Measurements from ENCODE around the gene ZBTB17. TPM values are rescaled to one million over a fixed set of nuclear protein-coding genes. Genes with fewer than 3 reads are reported as not detected.

Gene ZBTB17
- total and polyA plus RNA-seq, 12 donors: 16.4 to 54.9 (median 20.8) TPM

DNA sequence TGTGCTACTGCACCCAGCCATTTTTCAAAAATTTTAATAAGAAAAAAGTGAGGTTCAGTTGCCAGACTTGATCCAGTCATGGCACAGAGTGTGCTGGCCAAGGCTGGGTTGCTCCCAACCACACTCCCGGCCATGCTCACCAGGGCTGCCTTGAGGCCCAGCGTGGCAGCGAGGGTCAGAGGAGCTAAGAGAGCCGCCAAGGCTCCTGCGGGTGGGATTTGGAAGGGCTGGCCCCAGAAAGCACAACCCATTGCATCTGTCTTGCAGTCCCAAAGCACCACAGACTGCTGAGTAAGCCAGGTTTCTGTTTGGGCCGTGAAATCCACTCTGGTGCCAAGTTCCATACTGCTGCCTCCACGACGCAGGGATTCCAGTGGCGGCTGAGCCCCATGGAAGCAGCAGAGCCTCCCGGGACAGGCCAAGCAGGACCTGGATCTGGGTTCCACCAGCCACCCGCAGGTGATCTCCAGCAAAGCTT lies 22.6 kb downstream of the ZBTB17 start:
- WGBS, 2 donors: 61 to 70% methylated on average over 11 of the region's 11 CpGs

DNA sequence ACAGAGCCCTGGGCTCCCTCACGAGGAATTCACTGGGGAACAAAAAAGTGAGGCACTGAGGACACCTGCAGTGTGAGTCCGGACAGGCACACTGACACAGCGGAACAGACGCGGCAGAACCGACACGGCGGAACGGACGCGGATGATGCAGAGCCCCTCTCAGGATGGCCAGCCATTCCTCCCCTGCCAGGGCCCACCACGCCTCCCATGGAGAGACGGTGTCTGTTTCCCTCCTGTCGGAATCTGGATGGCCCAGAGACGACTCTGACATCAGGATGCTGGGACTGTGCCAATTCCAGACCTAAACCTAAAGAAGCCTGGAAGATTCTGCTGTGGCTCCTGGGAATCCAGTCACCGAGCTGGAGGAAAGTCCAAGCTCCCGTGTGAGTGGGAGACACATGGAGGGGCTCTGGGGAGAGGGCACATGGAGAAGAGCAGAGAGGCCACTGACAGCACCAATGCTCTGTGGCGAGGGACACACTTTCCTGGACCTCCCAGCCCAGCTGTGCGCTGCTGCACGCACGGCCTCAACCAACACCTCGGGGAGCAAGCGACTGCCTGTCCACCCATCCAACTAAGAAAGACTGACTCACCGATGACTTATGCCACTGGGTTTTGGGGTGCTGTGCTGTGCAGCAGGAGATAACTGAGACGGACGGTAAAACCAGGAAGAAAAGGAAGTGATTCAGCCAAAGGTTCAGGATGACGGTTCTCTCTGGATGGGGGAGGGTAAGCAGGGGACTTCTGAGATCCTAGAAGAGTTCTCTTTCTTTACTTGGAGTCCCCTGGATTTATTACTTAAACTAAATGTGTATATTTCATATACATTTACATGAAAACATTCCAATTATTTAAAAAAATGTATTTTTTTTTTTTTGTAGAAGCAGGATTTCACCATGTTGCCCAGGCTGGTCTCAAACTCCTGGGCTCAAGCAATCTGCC lies 23.3 kb downstream of the ZBTB17 start:
- intact Hi-C loops (cut with DNase I): no loop called here
- H3K4me3 ChIP-seq: no peak overlapping the region
- DNase-seq: no peak
- WGBS, 2 donors: 77 to 82% methylated on average over 27 of the region's 27 CpGs
- H3K4me1 ChIP-seq: peaks cover 43 to 92% (median 81%) of the 10 kb centered on the region in 9 donors
- TF ChIP-seq, protein P1, sequence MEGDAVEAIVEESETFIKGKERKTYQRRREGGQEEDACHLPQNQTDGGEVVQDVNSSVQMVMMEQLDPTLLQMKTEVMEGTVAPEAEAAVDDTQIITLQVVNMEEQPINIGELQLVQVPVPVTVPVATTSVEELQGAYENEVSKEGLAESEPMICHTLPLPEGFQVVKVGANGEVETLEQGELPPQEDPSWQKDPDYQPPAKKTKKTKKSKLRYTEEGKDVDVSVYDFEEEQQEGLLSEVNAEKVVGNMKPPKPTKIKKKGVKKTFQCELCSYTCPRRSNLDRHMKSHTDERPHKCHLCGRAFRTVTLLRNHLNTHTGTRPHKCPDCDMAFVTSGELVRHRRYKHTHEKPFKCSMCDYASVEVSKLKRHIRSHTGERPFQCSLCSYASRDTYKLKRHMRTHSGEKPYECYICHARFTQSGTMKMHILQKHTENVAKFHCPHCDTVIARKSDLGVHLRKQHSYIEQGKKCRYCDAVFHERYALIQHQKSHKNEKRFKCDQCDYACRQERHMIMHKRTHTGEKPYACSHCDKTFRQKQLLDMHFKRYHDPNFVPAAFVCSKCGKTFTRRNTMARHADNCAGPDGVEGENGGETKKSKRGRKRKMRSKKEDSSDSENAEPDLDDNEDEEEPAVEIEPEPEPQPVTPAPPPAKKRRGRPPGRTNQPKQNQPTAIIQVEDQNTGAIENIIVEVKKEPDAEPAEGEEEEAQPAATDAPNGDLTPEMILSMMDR (IDR thresholded peaks at IDR 0.05): no peak
- ATAC-seq: no peak
- no peaks in the 10 kb centered on the region for H3K9me3 ChIP-seq
- H3K27me3 ChIP-seq: no peaks in the 10 kb centered on the region
- H3K36me3 ChIP-seq: peaks cover 0 to 14% (median 5%) of the 10 kb centered on the region in 9 donors
- peak overlapping the region in 3 of 10 donors; percentile 7 to 94 (median 38) for H3K27ac ChIP-seq

More for the DNA sequence above, 22.6 kb downstream of the ZBTB17 start:
- DNase-seq: no peak
- H3K27ac ChIP-seq: peak overlapping the region in 2 of 10 donors; percentile 34 to 94
- H3K9me3 ChIP-seq: no peaks in the 10 kb centered on the region
- H3K4me1 ChIP-seq: peaks cover 43 to 93% (median 83%) of the 10 kb centered on the region in 9 donors
- peaks cover 0 to 9% (median 0%) of the 10 kb centered on the region in 9 donors for H3K36me3 ChIP-seq
- no peaks in the 10 kb centered on the region for H3K27me3 ChIP-seq
- intact Hi-C loops (cut with DNase I): no loop called here
- no peak for ATAC-seq
- no peak overlapping the region for H3K4me3 ChIP-seq
- TF ChIP-seq, protein P1 (IDR thresholded peaks at IDR 0.05): no peak

DNA sequence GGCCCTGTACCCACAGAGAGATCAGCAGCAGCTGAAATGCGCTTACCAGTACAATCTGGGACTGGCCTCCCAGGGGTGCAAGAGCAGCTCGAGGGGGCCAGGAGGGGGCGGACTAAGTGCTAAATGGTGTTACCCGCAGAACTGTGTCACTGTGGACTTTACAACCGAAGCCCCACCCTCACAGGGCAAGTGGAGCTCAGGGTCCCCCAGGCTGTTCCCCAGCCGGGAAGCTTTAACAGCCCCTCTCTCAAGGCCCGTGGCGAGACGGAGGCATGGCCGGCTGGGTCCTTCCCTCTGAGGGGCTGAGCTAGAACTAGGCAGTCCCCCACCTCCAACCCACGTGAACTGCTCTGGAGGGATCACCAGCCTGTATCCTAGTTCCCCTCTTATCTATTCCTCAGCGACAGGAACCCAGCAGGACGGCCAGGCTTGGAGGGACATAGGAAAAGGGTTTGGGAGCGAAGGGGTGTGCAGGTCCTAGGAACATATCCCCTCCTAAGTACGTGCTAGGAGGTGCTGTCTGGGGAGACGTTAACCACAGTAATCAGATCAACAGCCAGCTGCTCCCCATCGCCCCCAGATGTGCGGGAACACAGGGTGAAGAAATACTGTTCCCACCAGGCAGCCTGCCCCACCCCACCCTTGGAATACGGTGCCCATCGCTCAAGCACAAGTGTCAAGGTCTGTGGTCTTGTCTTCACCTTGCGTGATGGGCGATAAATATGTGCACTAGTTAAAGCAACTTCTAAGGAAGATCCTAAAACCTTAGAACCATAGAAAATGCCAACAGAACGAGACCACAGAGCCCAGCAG lies 24.4 kb downstream of the ZBTB17 start:
- TF ChIP-seq, protein P1 (IDR thresholded peaks at IDR 0.05): no peak
- peaks cover 43 to 88% (median 77%) of the 10 kb centered on the region in 9 donors for H3K4me1 ChIP-seq
- H3K36me3 ChIP-seq: peaks cover 0 to 20% (median 15%) of the 10 kb centered on the region in 9 donors
- 72 to 73% methylated on average over 23 of the region's 23 CpGs for WGBS, 2 donors
- H3K27me3 ChIP-seq: no peaks in the 10 kb centered on the region
- DNase-seq (no peak), ATAC-seq (no peak)
- peak overlapping the region in 6 of 10 donors; percentile 87 to 94 (median 90) for H3K27ac ChIP-seq
- no peak overlapping the region for H3K4me3 ChIP-seq
- intact Hi-C loops (cut with DNase I): no loop called here
- H3K9me3 ChIP-seq: no peaks in the 10 kb centered on the region

DNA sequence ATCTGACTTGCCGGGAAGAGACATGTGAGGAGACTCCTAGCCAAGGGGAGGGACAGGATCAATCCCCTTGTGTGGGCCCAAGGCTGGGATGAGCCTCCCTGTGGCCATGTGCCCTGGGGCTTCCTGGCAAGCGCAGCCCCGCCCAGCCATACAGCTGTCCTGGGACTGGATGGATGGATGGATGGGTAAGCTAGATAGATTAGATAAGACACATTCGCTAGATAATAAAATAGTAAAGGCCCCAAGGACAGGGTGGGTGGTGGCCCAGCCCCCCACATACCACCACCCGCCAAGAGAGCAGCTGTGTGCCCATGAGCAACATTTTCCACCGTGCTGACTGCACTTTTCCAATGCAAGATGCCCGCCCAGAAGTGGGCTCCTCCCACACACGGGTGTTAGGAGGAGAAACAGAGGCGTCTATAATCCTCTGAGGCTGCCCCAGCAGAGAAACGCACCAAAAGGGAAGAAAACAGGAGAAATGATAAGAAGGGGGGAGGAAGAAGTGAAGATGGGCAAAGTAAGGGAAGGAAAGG lies 25.1 kb downstream of the ZBTB17 start:
- 59 to 64% methylated on average over 10 of the region's 10 CpGs for WGBS, 2 donors
- Histone ChIP-seq H3K36me3 (peaks cover 0 to 27% (median 22%) of the 10 kb centered on the region in 9 donors), H3K27me3 (no peaks in the 10 kb centered on the region), H3K27ac (peak overlapping the region in 9 of 10 donors; percentile 73 to 94 (median 90)), H3K9me3 (no peaks in the 10 kb centered on the region), H3K4me1 (peaks cover 43 to 80% (median 70%) of the 10 kb centered on the region in 9 donors), H3K4me3 (no peak overlapping the region)
- ATAC-seq: no peak
- TF ChIP-seq, protein P1 (IDR thresholded peaks at IDR 0.05): no peak
- intact Hi-C loops (cut with DNase I): no loop called here
- DNase-seq: no peak

Data from heart right ventricle (tissue), 16 donors.